ENCODE data around the gene LYRM1. TPM values are rescaled to one million over a fixed set of nuclear protein-coding genes. Genes with fewer than 3 reads are reported as not detected.

Gene LYRM1
- polyA plus RNA-seq, 1 of the 3 experiments (the other 2 are of a cell fraction) = 18.1 TPM

GRCh38 chr16:20850981-20851380 lies 49.6 kb upstream of the LYRM1 start (continued):
- TF ChIP-seq JUND (IDR thresholded peaks at IDR 0.05) (no peak), SMC3 (IDR thresholded peaks at IDR 0.05; ENCODE audit: low read depth, low read length) (no peak), TEAD4 (IDR thresholded peaks at IDR 0.05; ENCODE audit: borderline replicate concordance, insufficient read depth) (no peak), SIN3A (IDR thresholded peaks at IDR 0.05; ENCODE audit: borderline replicate concordance, low read depth, low read length) (no peak), FOSL2 (IDR thresholded peaks at IDR 0.05; ENCODE audit: borderline replicate concordance, low read depth) (no peak), CTCF (IDR thresholded peaks at IDR 0.05) (no peak)
- TF ChIP-seq, protein P1, sequence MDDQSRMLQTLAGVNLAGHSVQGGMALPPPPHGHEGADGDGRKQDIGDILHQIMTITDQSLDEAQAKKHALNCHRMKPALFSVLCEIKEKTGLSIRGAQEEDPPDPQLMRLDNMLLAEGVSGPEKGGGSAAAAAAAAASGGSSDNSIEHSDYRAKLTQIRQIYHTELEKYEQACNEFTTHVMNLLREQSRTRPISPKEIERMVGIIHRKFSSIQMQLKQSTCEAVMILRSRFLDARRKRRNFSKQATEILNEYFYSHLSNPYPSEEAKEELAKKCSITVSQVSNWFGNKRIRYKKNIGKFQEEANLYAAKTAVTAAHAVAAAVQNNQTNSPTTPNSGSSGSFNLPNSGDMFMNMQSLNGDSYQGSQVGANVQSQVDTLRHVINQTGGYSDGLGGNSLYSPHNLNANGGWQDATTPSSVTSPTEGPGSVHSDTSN (IDR thresholded peaks at IDR 0.05) = no peak

DNA sequence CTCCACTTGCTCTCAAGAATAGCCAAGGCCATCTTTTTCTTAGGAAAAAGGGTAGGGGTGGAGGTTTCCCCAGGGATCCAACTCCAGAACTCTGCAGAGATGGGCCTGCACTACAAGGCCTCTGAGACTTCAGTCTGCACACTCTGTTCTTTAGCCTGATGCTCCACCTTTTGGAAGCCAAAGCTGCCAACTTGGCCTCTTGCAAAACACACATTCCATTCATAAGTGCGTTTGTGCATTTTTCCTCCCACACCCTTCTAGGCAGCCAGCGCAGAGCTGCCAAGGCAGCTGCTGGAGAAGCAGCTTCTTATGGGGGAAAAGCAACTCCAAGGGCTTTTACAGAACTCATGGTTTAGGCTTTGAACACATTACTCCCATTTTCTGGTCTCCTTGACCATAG lies 49.0 kb upstream of the LYRM1 start:
- Histone ChIP-seq H3K9me3 (no peaks in the 10 kb centered on the region), H3K36me3 (replicated peaks in 1 of 2; ENCODE audit: control insufficient read depth in 1 of 2, insufficient read depth in 2 of 2, low read length in 1 of 2) (peaks cover 33 to 34% of the 10 kb centered on the region in 2 experiments), H2AFZ (ENCODE audit: low read depth) (no peak overlapping the region), H3K9me2 (no peaks in the 10 kb centered on the region), H3K9ac (no peak overlapping the region), H3F3A (replicated peaks; ENCODE audit: insufficient read depth) (peaks cover 7% of the 10 kb centered on the region), H3K27me3 (ENCODE audit: insufficient read depth) (no peaks in the 10 kb centered on the region), H3K4me2 (no peak overlapping the region), H3K4me3 (ENCODE audit: low read depth in 2 of 2, low read length in 1 of 2) (no peak overlapping the region), H3K79me2 (ENCODE audit: insufficient read depth) (0 out of 2 replicates have a peak, but pooled peaks cover 2% of the 10 kb centered on the region), H3K27ac (ENCODE audit: low read depth in 2 of 2, low read length in 1 of 2) (peak overlapping the region; percentile 11 to 65; a peak in 2 of 4 replicates), H4K20me1 (ENCODE audit: insufficient read depth) (no peaks in the 10 kb centered on the region), H3K4me1 (ENCODE audit: control insufficient read depth in 1 of 2, insufficient read depth in 2 of 2, low read depth in 1 of 2, low read length in 1 of 2) (peaks cover 0 to 4% of the 10 kb centered on the region in 2 experiments; a peak in 2 of 4 replicates)
- WGBS (ENCODE audit: low lambda C conversion rate) = 53% methylated on average over 2 of the region's 2 CpGs
- ChIA-PET POLR2A (no interaction called here), CTCF (interaction anchor here (1.4 to 3.8 kb wide), 6 partner anchors 15 to 449 kb away, joined by 4 to 25 read pairs (median 18); no protein-coding TSS in a partner anchor)
- DNase-seq = no peak
- TF ChIP-seq MAX (IDR thresholded peaks at IDR 0.05; ENCODE audit: low read depth) (no peak), YY1 (IDR thresholded peaks at IDR 0.05; ENCODE audit: low read depth) (no peak), RXRA (IDR thresholded peaks at IDR 0.05; ENCODE audit: borderline replicate concordance, low read depth) (no peak), GATA2 (CRISPR knock-in tag; IDR thresholded peaks at IDR 0.05) (no peak), POLR2AphosphoS5 (IDR thresholded peaks at IDR 0.05; ENCODE audit: low read depth, low read length) (no peak), FOXM1 (IDR thresholded peaks at IDR 0.05; ENCODE audit: low read depth) (no peak), TCF12 (IDR thresholded peaks at IDR 0.05) (0 out of 2 replicates have a peak, but pooled peaks have one; percentile 11), CTCF (IDR thresholded peaks at IDR 0.05) (no peak), RFX5 (IDR thresholded peaks at IDR 0.05; ENCODE audit: low read length) (no peak), NFIC (IDR thresholded peaks at IDR 0.05; ENCODE audit: borderline replicate concordance) (peak; percentile 26; the same call in 1 of the 2 replicates), FOSL2 (IDR thresholded peaks at IDR 0.05; ENCODE audit: borderline replicate concordance, low read depth) (no peak), ELF1 (IDR thresholded peaks at IDR 0.05) (no peak), FOXJ3 (CRISPR knock-in tag; IDR thresholded peaks at IDR 0.05) (no peak), REST (IDR thresholded peaks at IDR 0.05; ENCODE audit: low read depth, low read length) (no peak), MEF2A (IDR thresholded peaks at IDR 0.05; ENCODE audit: borderline replicate concordance, low read depth) (no peak)
- TF ChIP-seq, protein P2, sequence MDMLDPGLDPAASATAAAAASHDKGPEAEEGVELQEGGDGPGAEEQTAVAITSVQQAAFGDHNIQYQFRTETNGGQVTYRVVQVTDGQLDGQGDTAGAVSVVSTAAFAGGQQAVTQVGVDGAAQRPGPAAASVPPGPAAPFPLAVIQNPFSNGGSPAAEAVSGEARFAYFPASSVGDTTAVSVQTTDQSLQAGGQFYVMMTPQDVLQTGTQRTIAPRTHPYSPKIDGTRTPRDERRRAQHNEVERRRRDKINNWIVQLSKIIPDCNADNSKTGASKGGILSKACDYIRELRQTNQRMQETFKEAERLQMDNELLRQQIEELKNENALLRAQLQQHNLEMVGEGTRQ (IDR thresholded peaks at IDR 0.05; ENCODE audit: borderline replicate concordance, low read depth, low read length) = no peak
- TF ChIP-seq, protein P1 (IDR thresholded peaks at IDR 0.05) = no peak
